ENCODE measurements around the gene UBE2H. TPM values are rescaled to one million over a fixed set of nuclear protein-coding genes. Genes with fewer than 3 reads are reported as not detected.
"Not testable (repeated sequence)": the region's sequence is repeated elsewhere in the genome, so short reads cannot be mapped to it uniquely, and the experiment has no call there.

The UBE2H gene
- total RNA-seq: 41.0 and 41.1 TPM in 2 replicates

GRCh38 chr7:129952653-129953560 is at the start of gene UBE2H:
TSS of gene UBE2H (minus strand) at chr7:129952960. CDS start at chr7:129952555, 405 bp downstream.
- DNase-seq (ENCODE audit: low read depth in 2 of 2): peak; percentile 93 to 96

DNA sequence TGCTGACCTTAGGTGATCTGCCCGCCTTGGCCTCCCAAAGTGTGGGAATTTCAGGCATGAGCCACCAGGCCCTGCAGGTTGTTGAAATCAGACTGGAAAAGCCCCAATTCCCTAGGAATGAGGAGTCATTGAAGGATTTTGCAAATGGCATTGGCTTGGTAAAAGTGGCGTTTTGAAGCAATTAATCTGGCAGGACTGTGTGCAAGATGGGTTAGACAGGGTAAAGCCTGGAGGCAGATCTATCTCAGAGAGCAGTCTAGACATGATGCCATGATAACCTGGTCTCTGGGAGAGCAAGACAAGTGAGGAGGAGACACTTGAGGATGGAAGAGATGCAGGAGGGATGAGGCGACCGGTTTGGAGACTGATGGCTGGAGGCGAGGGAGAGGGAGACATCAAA is 45.7 kb upstream of the UBE2H start:
- no peak for DNase-seq (ENCODE audit: low read depth in 2 of 2)

DNA sequence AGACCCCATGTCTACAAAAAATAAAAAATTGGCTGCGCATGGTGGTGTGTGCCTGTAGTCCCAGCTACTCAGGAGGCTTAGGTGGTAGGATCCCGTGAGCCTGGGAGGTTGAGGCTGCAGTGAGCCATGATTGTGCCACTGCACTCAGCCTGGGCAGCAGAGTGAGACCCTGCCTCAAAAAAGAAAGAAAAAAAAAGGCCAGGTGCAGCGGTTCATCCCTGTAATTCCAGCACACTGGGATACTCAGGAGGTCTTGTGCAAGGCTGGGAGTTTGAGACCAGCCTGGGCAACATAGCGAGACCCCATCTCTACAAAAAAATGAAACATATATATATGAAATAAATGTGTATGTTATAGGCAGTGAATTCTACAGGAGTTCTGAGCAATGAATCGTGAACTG is 44.5 kb upstream of the UBE2H start:
- no peak for DNase-seq (ENCODE audit: low read depth in 2 of 2)

DNA sequence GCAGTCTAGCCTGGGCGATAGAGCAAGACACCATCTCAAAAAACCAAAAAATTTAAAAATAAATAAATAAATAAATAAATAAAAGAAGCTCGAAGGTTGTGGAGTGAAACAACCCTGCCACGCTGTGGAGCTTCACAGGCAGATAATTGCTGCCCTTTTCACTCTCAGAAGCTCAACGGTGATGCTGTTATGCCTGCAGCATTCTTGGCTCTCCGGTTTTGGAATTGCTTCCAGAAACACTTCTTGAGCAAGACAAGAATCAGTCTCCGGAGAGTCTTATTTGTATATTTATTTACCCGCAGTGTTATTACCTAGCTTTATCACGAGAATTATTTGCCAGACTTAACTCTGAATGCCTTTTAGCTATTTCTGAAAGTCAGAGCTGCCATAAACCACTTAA is 40.5 kb upstream of the UBE2H start:
- no peak for DNase-seq (ENCODE audit: low read depth in 2 of 2)

DNA sequence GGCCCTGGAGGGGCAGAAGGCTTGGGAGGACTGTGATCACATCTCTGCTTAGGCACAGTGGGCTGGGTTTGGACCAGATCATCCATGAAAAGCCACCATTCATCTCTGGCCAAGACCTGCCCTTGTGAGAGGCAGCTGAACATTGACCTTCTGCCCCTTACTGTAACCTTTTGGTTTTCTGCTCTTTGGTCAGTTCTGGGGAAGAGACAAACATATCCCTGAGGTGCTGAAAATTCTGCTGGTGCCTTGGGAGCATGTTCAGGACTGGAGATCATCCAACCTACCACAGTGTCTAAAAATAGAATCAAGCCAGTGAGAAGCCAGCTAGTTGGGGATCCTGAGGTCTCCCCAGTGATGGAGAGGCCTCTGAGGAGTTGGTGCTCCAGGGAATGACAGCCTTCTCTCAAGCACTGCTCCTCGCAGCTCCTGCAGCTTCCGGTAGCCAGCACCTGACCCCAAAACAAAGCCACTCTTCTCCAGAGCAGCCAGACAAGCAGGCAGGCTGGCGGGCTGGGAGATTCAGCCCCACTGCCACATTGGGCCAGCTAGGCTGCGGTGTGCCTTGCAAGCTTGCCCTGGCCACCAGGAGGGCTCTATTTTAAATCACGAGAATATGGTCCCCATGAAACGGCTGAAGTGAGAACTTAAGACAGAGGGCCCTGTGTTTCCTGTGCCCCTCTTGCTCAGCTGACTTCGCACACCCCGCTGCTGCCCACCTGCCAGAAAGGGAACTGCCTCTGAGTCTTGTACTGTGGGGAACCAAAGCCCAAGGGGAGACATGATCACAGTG is 37.8 kb upstream of the UBE2H start:
- DNase-seq (ENCODE audit: low read depth in 2 of 2): no peak

DNA sequence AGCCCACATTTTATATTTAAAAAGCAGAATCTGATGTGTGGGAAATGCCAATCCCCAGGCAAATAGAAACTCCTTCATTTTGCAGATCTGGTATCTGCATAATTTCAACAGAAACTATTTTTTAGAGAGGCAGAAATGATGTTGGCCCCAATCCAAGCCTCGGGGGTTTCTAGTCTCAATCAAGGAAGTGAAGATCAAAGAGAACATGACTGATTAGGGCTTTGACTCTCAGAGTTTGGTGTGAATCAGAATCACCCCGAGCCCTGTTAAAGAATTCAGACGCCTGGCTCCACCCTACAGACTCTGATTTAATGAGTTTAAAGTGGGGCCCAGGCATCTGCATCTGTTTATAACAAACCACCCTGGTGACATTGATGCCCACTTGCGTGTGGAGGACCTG is 36.7 kb upstream of the UBE2H start:
- peak in 1 of 2 donors; percentile 9 for DNase-seq (ENCODE audit: low read depth in 2 of 2)

- no peak for DNase-seq (ENCODE audit: low read depth in 2 of 2)
Observed at GRCh38 chr7:129986600-129986999, 33.8 kb upstream of the UBE2H start.

DNA sequence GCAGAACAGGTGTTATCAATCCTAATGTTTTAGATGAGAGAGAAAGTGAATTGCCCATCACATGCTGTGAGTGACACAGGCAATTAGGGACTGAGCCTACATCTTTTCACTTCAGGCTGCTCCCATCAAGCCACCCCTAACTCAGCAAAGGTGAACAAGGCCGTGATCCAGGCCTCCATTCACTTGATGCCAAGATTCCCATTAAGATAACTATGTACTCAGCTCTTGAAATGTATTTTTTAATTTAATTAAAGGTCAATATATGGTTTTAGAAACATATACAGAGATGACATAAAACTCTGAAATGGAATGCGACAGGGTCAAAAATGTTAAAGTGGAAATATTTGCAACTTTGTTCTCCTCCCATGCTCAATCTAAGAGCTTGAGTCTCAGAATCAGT is 27.9 kb upstream of the UBE2H start:
- DNase-seq (ENCODE audit: low read depth in 2 of 2): no peak

DNA sequence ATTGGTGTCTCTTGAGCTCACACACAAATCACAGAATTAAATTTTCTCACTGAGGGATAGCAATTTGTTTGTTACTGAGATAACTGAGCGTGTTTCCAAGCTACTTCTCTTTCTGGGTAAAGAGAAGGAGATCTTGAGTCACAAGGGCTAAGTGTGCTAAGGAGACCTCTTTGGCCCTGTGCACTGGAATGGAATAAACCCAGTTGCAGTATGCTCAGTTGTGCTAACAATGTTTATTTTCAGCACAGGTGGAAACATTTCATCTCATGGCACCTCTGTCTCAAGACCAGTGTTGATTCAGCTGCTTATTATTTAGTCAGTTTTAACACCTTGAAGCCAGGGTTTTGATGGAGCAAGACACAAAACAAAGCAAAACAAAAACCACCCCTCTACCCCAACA is 22.5 kb upstream of the UBE2H start:
- no peak for DNase-seq (ENCODE audit: low read depth in 2 of 2)

DNA sequence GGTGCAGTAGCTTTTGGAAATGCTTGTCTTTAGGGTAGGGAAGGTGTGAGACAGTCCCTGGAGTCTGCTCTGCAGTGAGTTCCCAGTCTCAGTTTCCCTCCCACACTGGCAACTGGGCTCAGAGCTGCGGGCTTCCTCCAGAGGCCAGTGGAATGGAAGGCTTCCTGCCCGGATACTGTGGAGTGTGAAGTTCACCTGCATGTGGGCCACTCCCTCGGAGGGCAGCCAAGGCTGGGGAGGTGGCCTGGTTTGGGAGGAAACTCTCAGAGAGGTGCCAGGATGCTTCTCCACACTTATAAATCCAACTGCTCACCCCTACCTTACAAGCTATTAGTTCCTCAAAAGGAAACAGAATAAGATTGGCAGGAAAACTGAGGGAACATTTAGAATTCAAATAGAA is 18.1 kb upstream of the UBE2H start:
- DNase-seq (ENCODE audit: low read depth in 2 of 2): peak in 1 of 2 donors; percentile 16

GRCh38 chr7:129969881-129970446 is 17.2 kb upstream of the UBE2H start:
- peak; percentile 52 to 94 for DNase-seq (ENCODE audit: low read depth in 2 of 2)

GRCh38 chr7:129968592-129969383 is 16.0 kb upstream of the UBE2H start:
- DNase-seq (ENCODE audit: low read depth in 2 of 2): no peak

- DNase-seq (ENCODE audit: low read depth in 2 of 2): not testable (repeated sequence)
Observed at GRCh38 chr7:129960204-129960475, 7.4 kb upstream of the UBE2H start.

DNA sequence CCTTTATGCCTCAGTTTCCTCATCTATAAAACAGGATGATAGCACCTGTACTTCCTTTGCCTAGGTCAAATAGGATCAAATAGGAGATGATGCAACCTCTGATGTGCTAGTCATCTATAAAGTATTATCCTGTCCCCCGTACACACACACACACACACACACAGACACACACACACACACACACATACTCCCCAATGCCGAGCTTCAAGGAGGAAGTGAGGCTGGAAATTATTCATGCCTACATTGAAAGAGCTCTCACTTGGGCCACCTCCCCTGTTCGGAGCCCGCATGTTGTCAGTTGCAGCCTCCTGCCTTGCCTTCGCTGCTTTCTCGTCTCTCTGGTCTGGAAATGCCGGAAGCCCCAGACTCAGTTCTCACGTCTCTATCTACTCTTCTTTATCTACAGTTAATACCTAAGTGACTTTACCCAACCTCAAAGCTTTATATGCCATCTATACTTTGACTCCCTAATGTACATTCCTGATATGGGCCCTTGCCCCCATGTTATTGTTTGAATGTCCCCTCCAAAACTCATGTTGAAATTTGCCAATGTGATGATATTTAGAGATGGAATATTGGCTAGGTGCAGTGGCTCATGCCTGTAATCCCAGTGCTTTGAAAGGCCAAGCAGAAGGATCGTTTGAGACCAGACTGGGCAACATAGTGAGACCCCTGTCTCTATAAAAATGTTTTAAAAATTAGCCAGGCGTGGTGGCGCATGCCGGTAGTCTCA is 6.9 kb upstream of the UBE2H start:
- peak in 1 of 2 donors; percentile 65 for DNase-seq (ENCODE audit: low read depth in 2 of 2)

DNA sequence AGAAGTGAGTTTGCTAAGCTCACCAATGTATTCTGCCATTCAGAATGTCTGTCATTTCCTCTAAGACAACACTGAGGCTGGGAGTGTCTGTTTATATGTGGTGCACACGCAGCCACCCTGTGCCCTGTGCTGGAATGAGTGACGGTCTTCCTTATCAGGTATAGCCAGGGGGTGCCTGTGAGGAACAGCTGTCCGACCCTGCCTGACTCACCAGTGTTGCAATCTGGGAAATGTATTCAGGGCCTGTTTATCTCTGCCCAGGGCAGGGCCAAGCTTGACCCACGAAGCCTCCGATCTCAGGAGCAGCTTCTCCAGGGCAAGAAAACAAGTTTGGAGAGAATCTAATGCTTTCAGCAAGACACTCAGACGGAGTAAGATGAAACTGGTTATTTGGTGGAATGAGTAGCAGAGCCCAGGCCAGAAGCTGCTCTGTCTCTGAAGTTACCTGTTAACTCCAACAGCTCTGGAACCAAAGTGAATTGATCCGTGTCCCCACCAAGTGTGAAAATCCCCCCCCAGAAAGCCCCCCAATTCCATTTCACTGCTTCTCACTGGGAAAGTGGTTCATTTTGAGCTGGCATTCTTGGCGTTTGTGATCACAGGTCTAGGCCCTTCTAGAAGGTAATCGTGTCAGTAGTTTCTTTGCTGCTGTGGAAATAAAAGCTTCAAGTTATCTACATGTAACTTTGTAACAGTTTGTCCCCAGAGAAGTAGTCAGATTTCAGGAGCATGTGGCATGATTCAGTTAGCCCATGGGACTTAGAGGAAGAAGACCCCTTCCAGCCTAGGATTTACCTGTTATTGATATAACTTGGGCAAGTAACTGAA is 6.1 kb upstream of the UBE2H start:
- DNase-seq (ENCODE audit: low read depth in 2 of 2): peak; percentile 90 to 93

GRCh38 chr7:129955993-129956543 is 3.3 kb upstream of the UBE2H start:
- no peak for DNase-seq (ENCODE audit: low read depth in 2 of 2)

DNA sequence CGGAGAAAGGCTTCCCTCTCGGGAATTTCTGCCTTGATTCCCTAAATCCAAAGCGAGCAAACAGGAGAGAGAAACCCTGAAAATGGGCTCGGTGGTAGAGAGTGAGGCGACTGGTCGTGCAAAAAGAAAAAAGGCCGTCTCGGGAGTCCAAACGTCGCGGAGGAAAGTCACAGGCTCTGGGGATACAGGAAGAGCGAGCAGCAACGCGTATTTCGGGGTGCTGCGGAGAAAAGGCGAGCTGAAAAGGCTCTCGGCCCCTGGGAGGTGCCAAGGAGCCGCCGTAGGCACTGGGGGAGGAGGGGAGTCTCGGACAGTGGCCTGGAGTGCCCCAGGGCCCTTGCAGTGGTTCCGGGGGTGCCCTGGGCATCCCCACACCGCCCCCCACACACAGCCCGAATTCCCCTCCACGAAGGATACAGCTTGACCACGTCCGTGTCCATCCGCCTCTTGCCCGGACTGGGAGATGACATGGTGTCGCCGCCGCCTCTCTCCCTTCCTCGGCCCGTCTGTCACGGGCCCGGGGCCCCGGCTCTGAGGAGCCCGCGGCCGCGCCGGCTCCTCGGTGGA is 591 bp downstream of the UBE2H start:
- peak; percentile 27 to 48 for DNase-seq (ENCODE audit: low read depth in 2 of 2)

DNA sequence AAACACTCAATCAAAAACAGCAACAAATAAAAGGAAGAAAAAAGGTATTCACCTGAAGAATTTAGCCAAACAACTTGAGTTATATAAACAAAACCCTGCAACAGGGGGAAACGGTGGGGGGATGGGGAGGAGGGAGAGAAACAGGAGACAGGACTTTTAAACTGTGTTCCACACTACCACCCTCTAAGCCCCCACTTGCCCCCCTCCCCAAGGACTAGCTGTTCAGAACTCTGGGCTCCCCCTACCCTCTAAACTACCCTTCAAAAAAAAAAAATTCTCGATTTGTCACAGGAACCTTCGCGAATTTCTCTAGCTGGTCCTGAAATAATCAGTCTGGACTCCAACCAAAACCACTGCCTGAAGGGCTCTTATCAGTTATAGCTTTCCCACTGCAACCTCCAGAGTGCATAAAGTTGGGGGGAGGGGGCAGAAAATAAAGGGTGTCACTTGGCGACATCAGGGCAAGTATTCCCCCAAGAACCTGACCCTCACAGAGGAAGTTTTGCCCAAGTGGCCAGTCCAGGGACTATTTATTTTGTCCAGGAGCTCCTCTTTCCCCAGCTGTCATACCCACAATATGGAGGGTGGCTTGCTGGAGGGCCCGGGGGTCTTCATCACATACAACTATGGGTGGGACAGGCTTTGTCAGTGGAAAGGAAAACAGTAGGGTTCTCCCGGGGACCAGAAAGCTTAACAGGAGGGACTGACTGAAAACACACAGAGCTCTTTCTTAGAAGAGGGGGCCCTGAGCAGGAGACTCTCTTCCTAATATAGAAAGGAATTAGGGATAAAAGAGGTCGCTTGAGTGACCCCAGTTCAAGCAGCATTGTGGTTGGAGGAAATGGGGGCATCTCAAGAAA is 1.3 kb downstream of the UBE2H start:
- peak; percentile 23 to 59 for DNase-seq (ENCODE audit: low read depth in 2 of 2)

GRCh38 chr7:129950933-129951225 is 1.9 kb downstream of the UBE2H start:
- no peak for DNase-seq (ENCODE audit: low read depth in 2 of 2)

Measured in lung microvascular endothelial cell (primary cell).